Measurements from ENCODE around the gene SCUBE2.

- TF ChIP-seq CTCF (IDR thresholded peaks at IDR 0.05) (no peak), POLR2A (IDR thresholded peaks at IDR 0.05) (no peak)
Observed at GRCh38 chr11:9075556-9075955, 15.8 kb downstream of the SCUBE2 start.
